SK-N-SH (cell line): Measurements from ENCODE around the gene AGTR1.

Experiments
- CHD2 ChIP-seq: fragments of 150-350 bp; IDR thresholded peaks from 2 replicates; pipeline ENCODE4 v1.6.1; 2018; ENCODE audit warnings: low read length; ENCODE audit not compliant: partially characterized antibody
- CTCF ChIP-seq: fragments of 200-600 bp; sonication (generic); IDR thresholded peaks from 2 replicates; pipeline ENCODE4 v1.6.1; 2017; ENCODE audit warnings: antibody characterized with exemption, mild to moderate bottlenecking, moderate library complexity
- FOXM1 ChIP-seq: IDR thresholded peaks from 2 replicates; pipeline ENCODE4 v1.4.0; 2012; ENCODE audit warnings: low read depth, mild to moderate bottlenecking
- GABPA ChIP-seq: IDR thresholded peaks from 2 replicates; pipeline ENCODE4 v1.4.0; 2012; ENCODE audit warnings: low read depth, mild to moderate bottlenecking
- NFIC ChIP-seq: IDR thresholded peaks from 2 replicates; pipeline ENCODE4 v1.4.0; 2012; ENCODE audit warnings: borderline replicate concordance
- RCOR1 ChIP-seq: fragments of 150-350 bp; IDR thresholded peaks from 2 replicates; pipeline ENCODE4 v1.6.1; 2017; ENCODE audit warnings: antibody characterized with exemption, low read length
- SIN3A ChIP-seq: IDR thresholded peaks from 2 replicates; pipeline ENCODE4 v1.6.1; 2012; ENCODE audit warnings: low read depth, mild to moderate bottlenecking, low read length, moderate library complexity, borderline replicate concordance
- SMC3 ChIP-seq: IDR thresholded peaks from 2 replicates; pipeline ENCODE4 v1.6.1; 2012; ENCODE audit warnings: low read depth, low read length, improper control_type of control experiment
- YY1 ChIP-seq: IDR thresholded peaks from 2 replicates; pipeline ENCODE4 v1.4.0; 2012; ENCODE audit warnings: low read depth, mild to moderate bottlenecking
- TF ChIP-seq, protein P1 (sequence below): IDR thresholded peaks from 2 replicates; pipeline ENCODE4 v1.4.0; 2012; ENCODE audit warnings: low read depth, borderline replicate concordance
- TF ChIP-seq, protein P2 (sequence below): IDR thresholded peaks from 2 replicates; pipeline ENCODE4 v1.4.0; 2012; ENCODE audit warnings: low read depth, borderline replicate concordance

DNA sequence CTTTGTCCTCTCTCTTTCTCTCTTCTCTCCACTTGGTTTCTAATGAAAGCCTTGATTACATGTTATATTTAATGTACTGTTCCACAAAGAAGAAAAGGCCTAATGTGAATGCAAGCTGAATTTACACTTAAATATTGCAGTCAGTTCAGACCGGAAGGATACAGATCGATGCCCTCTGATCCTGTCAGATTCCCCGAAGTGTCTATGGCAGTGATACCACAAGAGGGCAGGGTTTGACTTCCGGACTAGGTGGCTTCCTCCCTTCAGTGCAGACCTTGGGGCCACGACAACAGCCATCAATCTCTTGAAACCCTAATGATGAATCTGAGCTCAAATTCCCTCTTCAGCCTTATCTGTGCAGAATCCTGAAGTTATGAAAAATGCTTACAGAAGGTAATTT lies 29.5 kb downstream of the AGTR1 start:
- TF ChIP-seq GABPA (no peak), CTCF (peak; percentile 51), CHD2 (no peak), YY1 (no peak), FOXM1 (no peak), SIN3A (no peak), RCOR1 (no peak), SMC3 (peak; percentile 86), NFIC (no peak)
- TF ChIP-seq, protein P1, sequence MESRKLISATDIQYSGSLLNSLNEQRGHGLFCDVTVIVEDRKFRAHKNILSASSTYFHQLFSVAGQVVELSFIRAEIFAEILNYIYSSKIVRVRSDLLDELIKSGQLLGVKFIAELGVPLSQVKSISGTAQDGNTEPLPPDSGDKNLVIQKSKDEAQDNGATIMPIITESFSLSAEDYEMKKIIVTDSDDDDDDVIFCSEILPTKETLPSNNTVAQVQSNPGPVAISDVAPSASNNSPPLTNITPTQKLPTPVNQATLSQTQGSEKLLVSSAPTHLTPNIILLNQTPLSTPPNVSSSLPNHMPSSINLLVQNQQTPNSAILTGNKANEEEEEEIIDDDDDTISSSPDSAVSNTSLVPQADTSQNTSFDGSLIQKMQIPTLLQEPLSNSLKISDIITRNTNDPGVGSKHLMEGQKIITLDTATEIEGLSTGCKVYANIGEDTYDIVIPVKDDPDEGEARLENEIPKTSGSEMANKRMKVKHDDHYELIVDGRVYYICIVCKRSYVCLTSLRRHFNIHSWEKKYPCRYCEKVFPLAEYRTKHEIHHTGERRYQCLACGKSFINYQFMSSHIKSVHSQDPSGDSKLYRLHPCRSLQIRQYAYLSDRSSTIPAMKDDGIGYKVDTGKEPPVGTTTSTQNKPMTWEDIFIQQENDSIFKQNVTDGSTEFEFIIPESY, result no peak
- TF ChIP-seq, protein P2, sequence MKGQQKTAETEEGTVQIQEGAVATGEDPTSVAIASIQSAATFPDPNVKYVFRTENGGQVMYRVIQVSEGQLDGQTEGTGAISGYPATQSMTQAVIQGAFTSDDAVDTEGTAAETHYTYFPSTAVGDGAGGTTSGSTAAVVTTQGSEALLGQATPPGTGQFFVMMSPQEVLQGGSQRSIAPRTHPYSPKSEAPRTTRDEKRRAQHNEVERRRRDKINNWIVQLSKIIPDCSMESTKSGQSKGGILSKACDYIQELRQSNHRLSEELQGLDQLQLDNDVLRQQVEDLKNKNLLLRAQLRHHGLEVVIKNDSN, result no peak
